DOHH2 (cell line): ENCODE results near the gene PTPN5.

Experiments used
- H3F3A ChIP-seq: fragments of 200-600 bp; sonication (generic), shearing (Covaris generic); 2 replicates; pipeline ENCODE4 v1.6.0; 2016; ENCODE audit warnings: antibody characterized with exemption, mild to moderate bottlenecking; ENCODE audit not compliant: control insufficient read depth, insufficient read depth
- H3K27ac ChIP-seq: fragments of 200-600 bp; sonication (generic); 2 replicates; pipeline ENCODE4 v1.5.1; 2014; ENCODE audit warnings: low read depth, mild to moderate bottlenecking, low read length, moderate library complexity
- H3K27me3 ChIP-seq: fragments of 200-600 bp; sonication (generic); 2 replicates; pipeline ENCODE4 v1.6.1; 2014; ENCODE audit warnings: mild to moderate bottlenecking, low read length, mixed read lengths; ENCODE audit not compliant: control insufficient read depth
- H3K36me3 ChIP-seq: fragments of 200-600 bp; sonication (generic); 2 replicates; pipeline ENCODE4 v1.6.1; 2014; ENCODE audit warnings: mild to moderate bottlenecking, low read length, moderate library complexity, mixed read lengths; ENCODE audit not compliant: control insufficient read depth
- H3K4me1 ChIP-seq: fragments of 200-600 bp; sonication (generic); 2 replicates; pipeline ENCODE4 v1.6.1; 2014; ENCODE audit warnings: mild to moderate bottlenecking, low read length, mixed read lengths; ENCODE audit not compliant: control insufficient read depth
- H3K4me2 ChIP-seq: fragments of 200-600 bp; sonication (generic); 2 replicates; pipeline ENCODE4 v1.6.0; 2014; ENCODE audit warnings: mild to moderate bottlenecking, low read length, moderate library complexity
- H3K4me3 ChIP-seq: fragments of 200-600 bp; sonication (generic); 2 replicates; pipeline ENCODE4 v1.5.1; 2014; ENCODE audit warnings: mild to moderate bottlenecking, low read length, mixed read lengths
- H3K79me2 ChIP-seq: fragments of 200-600 bp; sonication (generic); 2 replicates; pipeline ENCODE4 v1.6.1; 2014; ENCODE audit warnings: mild to moderate bottlenecking, low read length, mixed read lengths; ENCODE audit not compliant: control insufficient read depth
- H3K9me2 ChIP-seq: fragments of 200-600 bp; sonication (generic); replicated peaks from 2 replicates; pipeline ENCODE4 v1.6.1; 2014; ENCODE audit warnings: mild to moderate bottlenecking, low read length, mixed read lengths; ENCODE audit not compliant: control insufficient read depth
- H3K9me3 ChIP-seq: fragments of 200-600 bp; sonication (generic); 2 replicates; pipeline ENCODE4 v1.6.1; 2014; ENCODE audit warnings: antibody characterized with exemption, low read length, mixed read lengths; ENCODE audit not compliant: control insufficient read depth, insufficient read depth
- H4K20me1 ChIP-seq: fragments of 200-600 bp; sonication (generic); 2 replicates; pipeline ENCODE4 v1.6.0; 2014; ENCODE audit warnings: low read depth, mild to moderate bottlenecking, antibody characterized with exemption, low read length, moderate library complexity; ENCODE audit not compliant: control insufficient read depth, insufficient read depth
- CTCF ChIP-seq: fragments of 200-600 bp; sonication (generic); IDR thresholded peaks from one replicate; pipeline ENCODE4 v1.5.1; 2014; ENCODE audit warnings: antibody characterized with exemption, mild to moderate bottlenecking, low read depth, low read length; ENCODE audit not compliant: poor library complexity, severe bottlenecking
- EZH2phosphoT487 ChIP-seq: fragments of 200-600 bp; sonication (generic); IDR thresholded peaks from 2 replicates; pipeline ENCODE4 v1.6.1; 2017; ENCODE audit warnings: borderline replicate concordance, mild to moderate bottlenecking, antibody characterized with exemption, low read length, moderate library complexity, mixed read lengths

The PTPN5 gene

GRCh38 chr11:18707811-18708340 lies 83.7 kb downstream of the PTPN5 start:
- Histone ChIP-seq H3K4me3 (no peak overlapping the region), H3K27me3 (peaks cover 29% of the 10 kb centered on the region), H3F3A (no peaks in the 10 kb centered on the region; the same call in 1 of the 2 replicates), H4K20me1 (no peaks in the 10 kb centered on the region), H3K36me3 (no peaks in the 10 kb centered on the region), H3K27ac (no peak overlapping the region), H3K79me2 (no peaks in the 10 kb centered on the region), H3K4me1 (peaks cover 14% of the 10 kb centered on the region), H3K9me3 (no peaks in the 10 kb centered on the region), H3K9me2 (no peaks in the 10 kb centered on the region), H3K4me2 (no peak overlapping the region)
- TF ChIP-seq CTCF, result no peak
- TF ChIP-seq EZH2phosphoT487, result no peak

GRCh38 chr11:18706330-18707243 lies 85.0 kb downstream of the PTPN5 start:
- Histone ChIP-seq H4K20me1 (no peaks in the 10 kb centered on the region), H3K4me1 (peaks cover 14% of the 10 kb centered on the region), H3K79me2 (no peaks in the 10 kb centered on the region), H3K9me3 (no peaks in the 10 kb centered on the region), H3K36me3 (no peaks in the 10 kb centered on the region), H3K27ac (no peak overlapping the region), H3K4me2 (peak overlapping the region; percentile 85), H3K4me3 (peak overlapping the region; percentile 73), H3K9me2 (no peaks in the 10 kb centered on the region), H3K27me3 (peaks cover 23% of the 10 kb centered on the region), H3F3A (no peaks in the 10 kb centered on the region; the same call in 1 of the 2 replicates)
- TF ChIP-seq CTCF (no peak), EZH2phosphoT487 (no peak)

- Histone ChIP-seq H3K4me2 (peak overlapping the region; percentile 52; the same call in 1 of the 2 replicates), H3K27ac (no peak overlapping the region)
These were observed 85.8 kb downstream of the PTPN5 start for GRCh38 chr11:18705651-18706281.

More at GRCh38 chr11:18705651-18706281, 85.8 kb downstream of the PTPN5 start:
- no peak for TF ChIP-seq CTCF
- no peak for TF ChIP-seq EZH2phosphoT487
- peaks cover 23% of the 10 kb centered on the region for H3K27me3 ChIP-seq
- H3K4me1 ChIP-seq, result peaks cover 14% of the 10 kb centered on the region
- no peaks in the 10 kb centered on the region for H3K36me3 ChIP-seq
- peak overlapping the region; percentile 41 for H3K4me3 ChIP-seq
- no peaks in the 10 kb centered on the region; the same call in 1 of the 2 replicates for H3F3A ChIP-seq
- no peaks in the 10 kb centered on the region for H4K20me1 ChIP-seq
- no peaks in the 10 kb centered on the region for H3K79me2 ChIP-seq
- H3K9me3 ChIP-seq, result no peaks in the 10 kb centered on the region
- H3K9me2 ChIP-seq, result no peaks in the 10 kb centered on the region
